ENCODE results near the gene CSNK2A1. TPM values are rescaled to one million over a fixed set of nuclear protein-coding genes. Genes with fewer than 3 reads are reported as not detected.

Gene CSNK2A1
- total and polyA plus RNA-seq, 2 donors (not counting 3 experiments of a cell fraction or from before 2014, with no cell fraction given), result 68.4 to 142 TPM

DNA sequence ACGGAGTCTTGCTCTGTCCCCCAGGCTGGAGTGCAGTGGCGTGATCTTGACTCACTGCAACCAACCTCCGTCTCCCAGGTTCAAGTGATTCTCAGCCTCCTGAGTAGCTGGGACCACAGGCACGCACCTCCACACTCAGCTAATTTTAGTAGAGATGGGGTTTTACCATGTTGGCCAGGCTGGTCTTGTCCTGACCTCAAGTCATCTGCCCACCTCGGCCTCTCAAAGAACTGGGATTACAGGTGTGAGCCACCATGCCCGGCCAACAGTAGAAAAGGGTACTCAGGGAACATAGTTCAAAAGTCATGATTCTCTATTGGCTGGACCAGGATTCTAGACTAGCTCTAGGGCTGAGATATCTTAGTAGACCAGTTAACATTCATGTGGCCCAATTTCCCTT is 5.6 kb downstream of the CSNK2A1 start:
- TF ChIP-seq, protein P1, sequence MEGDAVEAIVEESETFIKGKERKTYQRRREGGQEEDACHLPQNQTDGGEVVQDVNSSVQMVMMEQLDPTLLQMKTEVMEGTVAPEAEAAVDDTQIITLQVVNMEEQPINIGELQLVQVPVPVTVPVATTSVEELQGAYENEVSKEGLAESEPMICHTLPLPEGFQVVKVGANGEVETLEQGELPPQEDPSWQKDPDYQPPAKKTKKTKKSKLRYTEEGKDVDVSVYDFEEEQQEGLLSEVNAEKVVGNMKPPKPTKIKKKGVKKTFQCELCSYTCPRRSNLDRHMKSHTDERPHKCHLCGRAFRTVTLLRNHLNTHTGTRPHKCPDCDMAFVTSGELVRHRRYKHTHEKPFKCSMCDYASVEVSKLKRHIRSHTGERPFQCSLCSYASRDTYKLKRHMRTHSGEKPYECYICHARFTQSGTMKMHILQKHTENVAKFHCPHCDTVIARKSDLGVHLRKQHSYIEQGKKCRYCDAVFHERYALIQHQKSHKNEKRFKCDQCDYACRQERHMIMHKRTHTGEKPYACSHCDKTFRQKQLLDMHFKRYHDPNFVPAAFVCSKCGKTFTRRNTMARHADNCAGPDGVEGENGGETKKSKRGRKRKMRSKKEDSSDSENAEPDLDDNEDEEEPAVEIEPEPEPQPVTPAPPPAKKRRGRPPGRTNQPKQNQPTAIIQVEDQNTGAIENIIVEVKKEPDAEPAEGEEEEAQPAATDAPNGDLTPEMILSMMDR (IDR thresholded peaks at IDR 0.05; ENCODE audit: extremely low read depth in 1 of 2, insufficient read depth in 1 of 2, low read depth in 1 of 2, low read length in 2 of 2), result no peak
- no peak for TF ChIP-seq EZH2 (IDR thresholded peaks at IDR 0.05; ENCODE audit: borderline replicate concordance, low read depth, low read length, severe bottlenecking)
- no peak for TF ChIP-seq FOS (IDR thresholded peaks at IDR 0.05; ENCODE audit: borderline replicate concordance, insufficient read depth, low read length)
- no peak for TF ChIP-seq POLR2A (IDR thresholded peaks at IDR 0.05; ENCODE audit: low read depth, low read length)
- peaks cover 0 to 2% of the 10 kb centered on the region in 2 experiments for H3K36me3 ChIP-seq (ENCODE audit: control insufficient read depth in 2 of 2, extremely low read depth in 1 of 2, insufficient read depth in 2 of 2, low read length in 2 of 2)
- no peaks in the 10 kb centered on the region for H3K9me3 ChIP-seq (replicated peaks; ENCODE audit: control insufficient read depth, insufficient read depth, low read length)
- FAIRE-seq (no peak), DNase-seq (ENCODE audit: low read depth, low spot score) (no peak)
- no TSS peak for BruUV-seq (replicated peaks)
- H3K4me3 ChIP-seq (replicated peaks in 1 of 3; ENCODE audit: insufficient read depth in 1 of 3, low read depth in 1 of 3, low read length in 3 of 3), result no peak overlapping the region
- no peak overlapping the region for H2AFZ ChIP-seq (ENCODE audit: low read depth, low read length)
- peaks cover 42% of the 10 kb centered on the region for H3K4me1 ChIP-seq (ENCODE audit: control insufficient read depth, extremely low read depth, insufficient read depth, low read length)
- ChIA-PET POLR2A (no interaction called here), CTCF (interaction anchor here (0.8 kb wide), 1 partner anchor 107 kb away, joined by 4 read pairs; no protein-coding TSS in a partner anchor)
- H3K27me3 ChIP-seq (ENCODE audit: control insufficient read depth in 2 of 2, insufficient read depth in 2 of 2, low read length in 2 of 2), result no peaks in the 10 kb centered on the region
- H3K9me1 ChIP-seq (replicated peaks; ENCODE audit: control insufficient read depth, extremely low read depth, insufficient read depth, low read length), result no peaks in the 10 kb centered on the region
- peaks cover 100% of the 10 kb centered on the region for H3K79me2 ChIP-seq (ENCODE audit: control insufficient read depth, insufficient read depth, low read length)
- peaks cover 25% of the 10 kb centered on the region for H4K20me1 ChIP-seq (replicated peaks; ENCODE audit: control insufficient read depth, extremely low read depth, insufficient read depth, low read length)
- H3K27ac ChIP-seq (ENCODE audit: insufficient read depth, low read depth, low read length), result no peak overlapping the region
- H3K9ac ChIP-seq (replicated peaks; ENCODE audit: extremely low read depth, insufficient read depth, low read length), result no peak overlapping the region
- no peak overlapping the region for H3K4me2 ChIP-seq (ENCODE audit: insufficient read depth, low read length)
- dilution Hi-C loops (cut with MboI; ENCODE audit: extremely low pct_ligation_motif_present, low sequenced_read_pairs), result no loop called here
- intact Hi-C loops (cut with micrococcal nuclease), result loop anchor here (5.0 to 10.0 kb wide), 2 partner anchors 166 to 297 kb away; partner anchors contain the start of gene FAM110A

DNA sequence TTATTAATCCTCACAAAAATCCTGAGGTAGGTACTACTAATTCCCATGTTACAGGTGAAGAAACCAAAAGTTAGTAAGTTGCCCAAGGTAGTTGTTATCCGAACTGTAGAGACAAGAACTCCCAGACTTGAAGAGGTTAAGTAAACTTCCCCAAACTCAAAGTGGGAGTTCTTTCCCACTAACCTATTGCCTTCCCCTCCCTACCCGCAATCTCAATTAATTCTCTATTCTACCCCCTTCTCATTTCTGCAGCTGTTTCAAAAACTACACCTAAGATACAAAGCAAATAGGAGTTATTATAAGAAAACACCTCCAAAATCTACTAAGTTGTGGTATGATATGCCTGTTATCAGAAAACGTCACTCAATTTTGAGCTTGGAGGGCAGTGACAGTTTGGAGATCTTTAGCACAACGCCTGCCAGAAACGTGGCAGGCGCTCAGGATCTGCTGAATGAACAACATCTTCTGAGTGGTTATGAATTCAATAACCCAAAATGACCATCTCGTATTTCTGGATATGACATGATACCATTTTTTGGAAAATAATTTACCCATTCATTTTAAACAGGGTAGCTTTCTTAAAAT is 7.1 kb downstream of the CSNK2A1 start:
- no peak for FAIRE-seq
- no peaks in the 10 kb centered on the region for H3K27me3 ChIP-seq (ENCODE audit: control insufficient read depth in 2 of 2, insufficient read depth in 2 of 2, low read length in 2 of 2)
- BruUV-seq (replicated peaks), result no TSS peak
- H3K4me2 ChIP-seq (ENCODE audit: insufficient read depth, low read length), result peak overlapping the region; percentile 87
- no peak overlapping the region for H3K9ac ChIP-seq (replicated peaks; ENCODE audit: extremely low read depth, insufficient read depth, low read length)
- peaks cover 99% of the 10 kb centered on the region for H3K79me2 ChIP-seq (ENCODE audit: control insufficient read depth, insufficient read depth, low read length)
- intact Hi-C loops (cut with micrococcal nuclease), result loop anchor here (5.0 to 10.0 kb wide), 2 partner anchors 164 to 298 kb away; partner anchors contain the start of gene FAM110A
- peaks cover 32% of the 10 kb centered on the region for H3K4me1 ChIP-seq (ENCODE audit: control insufficient read depth, extremely low read depth, insufficient read depth, low read length)
- no peaks in the 10 kb centered on the region for H3K9me3 ChIP-seq (replicated peaks; ENCODE audit: control insufficient read depth, insufficient read depth, low read length)
- H2AFZ ChIP-seq (ENCODE audit: low read depth, low read length), result no peak overlapping the region
- no peak for TF ChIP-seq EZH2 (IDR thresholded peaks at IDR 0.05; ENCODE audit: borderline replicate concordance, low read depth, low read length, severe bottlenecking)
- no peak for TF ChIP-seq MYC (IDR thresholded peaks at IDR 0.05; ENCODE audit: low read depth, low read length)
- TF ChIP-seq, protein P2, sequence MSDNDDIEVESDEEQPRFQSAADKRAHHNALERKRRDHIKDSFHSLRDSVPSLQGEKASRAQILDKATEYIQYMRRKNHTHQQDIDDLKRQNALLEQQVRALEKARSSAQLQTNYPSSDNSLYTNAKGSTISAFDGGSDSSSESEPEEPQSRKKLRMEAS (IDR thresholded peaks at IDR 0.05; ENCODE audit: insufficient read depth, insufficient read length), result no peak
- TF ChIP-seq POLR2AphosphoS5 (IDR thresholded peaks at IDR 0.05; ENCODE audit: insufficient read depth, low read depth, low read length), result no peak
- TF ChIP-seq, protein P1 (IDR thresholded peaks at IDR 0.05; ENCODE audit: extremely low read depth in 1 of 2, insufficient read depth in 1 of 2, low read depth in 1 of 2, low read length in 2 of 2), result no peak
- TF ChIP-seq POLR2A (IDR thresholded peaks at IDR 0.05; ENCODE audit: low read depth, low read length), result no peak
- no peak for TF ChIP-seq GATA2 (IDR thresholded peaks at IDR 0.05; ENCODE audit: insufficient read depth, insufficient read length, low read depth, low read length)
- no peak for TF ChIP-seq JUN (IDR thresholded peaks at IDR 0.05; ENCODE audit: borderline replicate concordance, insufficient read depth, insufficient read length, low read depth)
- TF ChIP-seq FOS (IDR thresholded peaks at IDR 0.05; ENCODE audit: borderline replicate concordance, insufficient read depth, low read length), result no peak
- ChIA-PET POLR2A (no interaction called here), CTCF (interaction anchor here (0.8 to 0.9 kb wide), 2 partner anchors 38 to 131 kb away, joined by 3 read pairs; no protein-coding TSS in a partner anchor)
- peak overlapping the region in 1 of 3 experiments; percentile 22 for H3K4me3 ChIP-seq (replicated peaks in 1 of 3; ENCODE audit: insufficient read depth in 1 of 3, low read depth in 1 of 3, low read length in 3 of 3)
- dilution Hi-C loops (cut with MboI; ENCODE audit: extremely low pct_ligation_motif_present, low sequenced_read_pairs), result no loop called here
- no peak overlapping the region for H3K27ac ChIP-seq (ENCODE audit: insufficient read depth, low read depth, low read length)
- H4K20me1 ChIP-seq (replicated peaks; ENCODE audit: control insufficient read depth, extremely low read depth, insufficient read depth, low read length), result peaks cover 23% of the 10 kb centered on the region
- H3K36me3 ChIP-seq (ENCODE audit: control insufficient read depth in 2 of 2, extremely low read depth in 1 of 2, insufficient read depth in 2 of 2, low read length in 2 of 2), result peaks cover 0 to 2% of the 10 kb centered on the region in 2 experiments
- H3K9me1 ChIP-seq (replicated peaks; ENCODE audit: control insufficient read depth, extremely low read depth, insufficient read depth, low read length), result no peaks in the 10 kb centered on the region
- no peak for DNase-seq (ENCODE audit: low read depth, low spot score)

Measured in endothelial cell of umbilical vein (primary cell).